ENCODE results near the gene CPOX.
"Not testable (repeated sequence)": the region's sequence is repeated elsewhere in the genome, so short reads cannot be mapped to it uniquely, and the experiment has no call there.

The CPOX gene

GRCh38 chr3:98564282-98565005, 29.0 kb downstream of the CPOX start:
- DNase-seq (ENCODE audit: low read depth in 2 of 3, low spot score in 2 of 3): no peak

GRCh38 chr3:98563661-98564281, 29.6 kb downstream of the CPOX start:
- no peak for DNase-seq (ENCODE audit: low read depth in 2 of 3, low spot score in 2 of 3)

GRCh38 chr3:98561727-98562521, 31.5 kb downstream of the CPOX start:
- DNase-seq (ENCODE audit: low read depth in 2 of 3, low spot score in 2 of 3): no peak

- DNase-seq (ENCODE audit: low read depth in 2 of 3, low spot score in 2 of 3): no peak
These were observed 32.5 kb downstream of the CPOX start for GRCh38 chr3:98560911-98561310.

GRCh38 chr3:98559769-98560168, 33.6 kb downstream of the CPOX start:
- not testable (repeated sequence) for DNase-seq (ENCODE audit: low read depth in 2 of 3, low spot score in 2 of 3)

- DNase-seq (ENCODE audit: low read depth in 2 of 3, low spot score in 2 of 3): no peak
These were observed 35.1 kb downstream of the CPOX start for GRCh38 chr3:98558100-98558827.

- no peak for DNase-seq (ENCODE audit: low read depth in 2 of 3, low spot score in 2 of 3)
These were observed 35.9 kb downstream of the CPOX start for GRCh38 chr3:98557324-98558010.

GRCh38 chr3:98556164-98557130, 37.0 kb downstream of the CPOX start:
- DNase-seq (ENCODE audit: low read depth in 2 of 3, low spot score in 2 of 3): peak in 1 of 3 experiments; percentile 42

GRCh38 chr3:98555025-98555379, 38.4 kb downstream of the CPOX start:
- DNase-seq (ENCODE audit: low read depth in 2 of 3, low spot score in 2 of 3): no peak

GRCh38 chr3:98554580-98554979, 38.8 kb downstream of the CPOX start:
- DNase-seq (ENCODE audit: low read depth in 2 of 3, low spot score in 2 of 3): no peak

- no peak for DNase-seq (ENCODE audit: low read depth in 2 of 3, low spot score in 2 of 3)
These were observed 39.7 kb downstream of the CPOX start for GRCh38 chr3:98553753-98554152.

- no peak for DNase-seq (ENCODE audit: low read depth in 2 of 3, low spot score in 2 of 3)
These were observed 40.3 kb downstream of the CPOX start for GRCh38 chr3:98553021-98553563.

GRCh38 chr3:98552232-98553020, 41.0 kb downstream of the CPOX start:
- no peak for DNase-seq (ENCODE audit: low read depth in 2 of 3, low spot score in 2 of 3)

- no peak for DNase-seq (ENCODE audit: low read depth in 2 of 3, low spot score in 2 of 3)
These were observed 41.7 kb downstream of the CPOX start for GRCh38 chr3:98551754-98552153.

GRCh38 chr3:98551236-98551635, 42.2 kb downstream of the CPOX start:
- DNase-seq (ENCODE audit: low read depth in 2 of 3, low spot score in 2 of 3): no peak

- DNase-seq (ENCODE audit: low read depth in 2 of 3, low spot score in 2 of 3): no peak
These were observed 42.6 kb downstream of the CPOX start for GRCh38 chr3:98550833-98551232.

- DNase-seq (ENCODE audit: low read depth in 2 of 3, low spot score in 2 of 3): no peak
These were observed 44.9 kb downstream of the CPOX start for GRCh38 chr3:98548544-98548943.

GRCh38 chr3:98545940-98546339, 47.5 kb downstream of the CPOX start:
- DNase-seq (ENCODE audit: low read depth in 2 of 3, low spot score in 2 of 3): no peak

- DNase-seq (ENCODE audit: low read depth in 2 of 3, low spot score in 2 of 3): no peak
These were observed 50.8 kb downstream of the CPOX start for GRCh38 chr3:98542623-98543022.

All from activated CD8-positive, alpha-beta memory T cell treated with anti-CD3 and anti-CD28 coated beads for 48 hours (primary cell).